Activated CD4-positive, alpha-beta T cell treated with anti-CD3 and anti-CD28 coated beads for 36 hours (primary cell): ENCODE results near the gene MYNN. TPM values are rescaled to one million over a fixed set of nuclear protein-coding genes. Genes with fewer than 3 reads are reported as not detected.
A peak's percentile ranks its signal among the peaks of the same experiment; 100 is the strongest.

Experiments used
- ATAC-seq: fragments of 200-7000 bp; cut with Tn5 transposase; one replicate; pipeline ENCODE4 v1.10.0; 2021; ENCODE audit warnings: mild to moderate bottlenecking, moderate library complexity
- CTCF ChIA-PET: fragments of 350-600 bp; sonication (Branson Sonifier 250); formaldehyde crosslinking; loops from one replicate; lab custom pipeline; 2021; ENCODE audit warnings: antibody characterized with exemption; lab: Charles Lee
- POLR2A ChIA-PET: fragments of 350-600 bp; sonication (Branson Sonifier 250); formaldehyde crosslinking; loops from one replicate; lab custom pipeline; 2021; ENCODE audit warnings: antibody characterized with exemption, inconsistent platforms; lab: Charles Lee
- DNase-seq: peaks from one replicate; pipeline ENCODE4 v3.0.0-alpha.2; 2020
- H3K27ac Mint-ChIP-seq: one replicate; pipeline ENCODE4 v1.8.0; 2021; ENCODE audit warnings: mixed read lengths
- H3K27me3 Mint-ChIP-seq: one replicate; pipeline ENCODE4 v1.8.0; 2021; ENCODE audit warnings: mixed read lengths
- H3K36me3 Mint-ChIP-seq: one replicate; pipeline ENCODE4 v1.8.0; 2021; ENCODE audit warnings: low read depth, mixed read lengths
- H3K4me1 Mint-ChIP-seq: one replicate; pipeline ENCODE4 v1.8.0; 2021; ENCODE audit warnings: mixed read lengths
- H3K4me3 Mint-ChIP-seq: one replicate; pipeline ENCODE4 v1.8.0; 2021; ENCODE audit warnings: mild to moderate bottlenecking, moderate library complexity, mixed read lengths
- H3K9me3 Mint-ChIP-seq: one replicate; pipeline ENCODE4 v1.8.0; 2021; ENCODE audit warnings: low read depth, mixed read lengths
- intact Hi-C, 2 experiments: fragments of 100-400 bp; cut with DNase I in 1 of 2; cut with micrococcal nuclease in 1 of 2; formaldehyde crosslinking; loops; one replicate each; pipeline versions ENCODE4 v1.14.2 to v1.15.1; 2022 to 2024; cut with DNase I, micrococcal nuclease
- total RNA-seq, 2 experiments: library from RNA; stranded (reverse); gene quantifications; one replicate each; pipeline ENCODE4 v1.2.3, GENCODE V29; 2021

Gene MYNN
- total RNA-seq, 2 experiments from 2014 or later = 13.6 to 14.2 TPM

GRCh38 chr3:169811631-169812331 is 38.6 kb downstream of the MYNN start:
- ChIA-PET POLR2A (no interaction called here), CTCF (interaction anchor here (0.6 to 1.6 kb wide), 6 partner anchors 19 to 554 kb away, joined by 3 to 7 read pairs (median 3); no protein-coding TSS in a partner anchor)
- intact Hi-C loops = loop anchor here (1.0 to 5.0 kb wide), 9 partner anchors 38 to 546 kb away; partner anchors contain the start of genes SEC62 (in 2 of the 2), GPR160 (in 1 of the 2), MYNN (in 1 of the 2) and PHC3 (in 1 of the 2)
- Mint-ChIP-seq H3K27me3 (peaks cover 2% of the 10 kb centered on the region), H3K4me3 (peak overlapping the region; percentile 77), H3K9me3 (peaks cover 13% of the 10 kb centered on the region), H3K27ac (no peak overlapping the region), H3K36me3 (peaks cover 10% of the 10 kb centered on the region), H3K4me1 (peaks cover 27% of the 10 kb centered on the region)
- peak; percentile 35 for DNase-seq
- peak; percentile 3 for ATAC-seq

- Mint-ChIP-seq H3K4me3 (peak within 1 kb of the TSS; percentile 77), H3K27me3 (peaks cover 2% of the 10 kb centered on the region), H3K36me3 (peaks cover 10% of the 10 kb centered on the region), H3K4me1 (peaks cover 27% of the 10 kb centered on the region), H3K9me3 (peaks cover 13% of the 10 kb centered on the region), H3K27ac (peak within 1 kb of the TSS; percentile 82)
- ATAC-seq (peak; percentile 77), DNase-seq (peak; percentile 90)
- POLR2A ChIA-PET = interaction anchor here (1.4 kb wide), 1 partner anchor 155 kb away, joined by 3 read pairs; no protein-coding TSS in a partner anchor
- intact Hi-C loops = loop anchor here (1.0 to 5.0 kb wide), 11 partner anchors 39 to 545 kb away; partner anchors contain the start of genes SEC62 (in 2 of the 2), GPR160 (in 1 of the 2), MYNN (in 1 of the 2) and PHC3 (in 1 of the 2)
- CTCF ChIA-PET = interaction anchor here (0.7 to 1.6 kb wide), 5 partner anchors 18 to 155 kb away, joined by 3 to 7 read pairs (median 3); no protein-coding TSS in a partner anchor
Measured at GRCh38 chr3:169812332-169813235, 39.4 kb downstream of the MYNN start, which contains the start of the genes LRRC34 and LRRIQ4. Gene LRRC34 (minus strand): TSS chr3:169812904. CDS start chr3:169812548, 356 bp downstream. Gene LRRIQ4 (plus strand): TSS chr3:169812870. CDS start chr3:169821922, 9,052 bp downstream.

- H3K27me3 Mint-ChIP-seq = peaks cover 4% of the 10 kb centered on the region
- ATAC-seq = peak; percentile 2
- POLR2A ChIA-PET = interaction anchor here (1.4 kb wide), 1 partner anchor 154 kb away, joined by 3 read pairs; no protein-coding TSS in a partner anchor
Measured at GRCh38 chr3:169813278-169813677, 40.1 kb downstream of the MYNN start.

GRCh38 chr3:169813757-169814517 is 40.7 kb downstream of the MYNN start:
- POLR2A ChIA-PET = interaction anchor here (1.4 kb wide), 1 partner anchor 153 kb away, joined by 3 read pairs; no protein-coding TSS in a partner anchor
- ATAC-seq (peak; percentile 84), DNase-seq (peak; percentile 89)
- Mint-ChIP-seq H3K36me3 (peaks cover 10% of the 10 kb centered on the region), H3K9me3 (peaks cover 13% of the 10 kb centered on the region), H3K27ac (peak overlapping the region; percentile 82), H3K27me3 (peaks cover 6% of the 10 kb centered on the region), H3K4me3 (peak overlapping the region; percentile 77), H3K4me1 (peaks cover 27% of the 10 kb centered on the region)
- CTCF ChIA-PET = interaction anchor here (0.6 to 1.6 kb wide), 2 partner anchors 40 to 1811 kb away, joined by 3 to 8 read pairs; partner anchors contain the start of gene MYNN
- intact Hi-C loops = loop anchor here (1.0 to 5.0 kb wide), 9 partner anchors 42 to 367 kb away; partner anchors contain the start of genes SEC62 (in 2 of the 2), GPR160 (in 1 of the 2), PHC3 (in 1 of the 2) and TERC (in 1 of the 2)

More at GRCh38 chr3:169813278-169813677, 40.1 kb downstream of the MYNN start:
- H3K36me3 Mint-ChIP-seq = peaks cover 10% of the 10 kb centered on the region
- no peak for DNase-seq
- CTCF ChIA-PET = interaction anchor here (1.1 kb wide), 2 partner anchors 49 to 155 kb away, joined by 3 read pairs; no protein-coding TSS in a partner anchor
- H3K9me3 Mint-ChIP-seq = peaks cover 13% of the 10 kb centered on the region
- intact Hi-C loops = loop anchor here (1.0 to 5.0 kb wide), 9 partner anchors 41 to 368 kb away; partner anchors contain the start of genes SEC62 (in 2 of the 2), GPR160 (in 1 of the 2), PHC3 (in 1 of the 2) and TERC (in 1 of the 2)
- H3K4me1 Mint-ChIP-seq = peaks cover 27% of the 10 kb centered on the region
- peak overlapping the region; percentile 82 for H3K27ac Mint-ChIP-seq
- H3K4me3 Mint-ChIP-seq = peak overlapping the region; percentile 77

GRCh38 chr3:169815590-169816150 is 42.5 kb downstream of the MYNN start:
- ATAC-seq (no peak), DNase-seq (no peak)
- Mint-ChIP-seq H3K9me3 (peaks cover 13% of the 10 kb centered on the region), H3K4me3 (no peak overlapping the region), H3K27me3 (peaks cover 6% of the 10 kb centered on the region), H3K27ac (no peak overlapping the region), H3K36me3 (peaks cover 10% of the 10 kb centered on the region), H3K4me1 (peaks cover 27% of the 10 kb centered on the region)
- ChIA-PET CTCF (interaction anchor here (0.7 kb wide), 1 partner anchor 47 kb away, joined by 3 read pairs; no protein-coding TSS in a partner anchor), POLR2A (no interaction called here)
- intact Hi-C loops = no loop called here

GRCh38 chr3:169818316-169818715 is 45.1 kb downstream of the MYNN start:
- POLR2A ChIA-PET = no interaction called here
- peaks cover 11% of the 10 kb centered on the region for H3K4me1 Mint-ChIP-seq
- DNase-seq (no peak), ATAC-seq (no peak)
- peaks cover 13% of the 10 kb centered on the region for H3K9me3 Mint-ChIP-seq
- no peak overlapping the region for H3K27ac Mint-ChIP-seq
- intact Hi-C loops = no loop called here
- peaks cover 10% of the 10 kb centered on the region for H3K36me3 Mint-ChIP-seq
- no peak overlapping the region for H3K4me3 Mint-ChIP-seq
- H3K27me3 Mint-ChIP-seq = peaks cover 13% of the 10 kb centered on the region
- CTCF ChIA-PET = no interaction called here

- no peak for ATAC-seq
- H3K27me3 Mint-ChIP-seq = peaks cover 14% of the 10 kb centered on the region
- ChIA-PET POLR2A (interaction anchor here (0.7 kb wide), 1 partner anchor 328 kb away, joined by 3 read pairs; no protein-coding TSS in a partner anchor), CTCF (interaction anchor here (0.9 to 1.6 kb wide), 2 partner anchors 9 to 41 kb away, joined by 3 read pairs; no protein-coding TSS in a partner anchor)
- H3K36me3 Mint-ChIP-seq = no peaks in the 10 kb centered on the region
- H3K4me3 Mint-ChIP-seq = no peak overlapping the region
- no peaks in the 10 kb centered on the region for H3K4me1 Mint-ChIP-seq
- H3K9me3 Mint-ChIP-seq = no peaks in the 10 kb centered on the region
- no peak overlapping the region for H3K27ac Mint-ChIP-seq
- intact Hi-C loops = no loop called here
- DNase-seq = no peak
Measured at GRCh38 chr3:169822091-169822490, 48.9 kb downstream of the MYNN start.

- H3K4me3 Mint-ChIP-seq = no peak overlapping the region
- no peak for DNase-seq
- no peaks in the 10 kb centered on the region for H3K4me1 Mint-ChIP-seq
- POLR2A ChIA-PET = interaction anchor here (0.5 to 0.7 kb wide), 2 partner anchors 16 to 328 kb away, joined by 3 read pairs; no protein-coding TSS in a partner anchor
- H3K27ac Mint-ChIP-seq = no peak overlapping the region
- ATAC-seq = no peak
- no peaks in the 10 kb centered on the region for H3K9me3 Mint-ChIP-seq
- H3K36me3 Mint-ChIP-seq = no peaks in the 10 kb centered on the region
- H3K27me3 Mint-ChIP-seq = peaks cover 14% of the 10 kb centered on the region
- CTCF ChIA-PET = interaction anchor here (0.6 to 1.6 kb wide), 2 partner anchors 41 to 88 kb away, joined by 3 read pairs; no protein-coding TSS in a partner anchor
- intact Hi-C loops = no loop called here
Measured at GRCh38 chr3:169822540-169822939, 49.3 kb downstream of the MYNN start.

- ATAC-seq (no peak), DNase-seq (no peak)
- Mint-ChIP-seq H3K27ac (no peak overlapping the region), H3K9me3 (no peaks in the 10 kb centered on the region), H3K4me1 (no peaks in the 10 kb centered on the region), H3K27me3 (peaks cover 14% of the 10 kb centered on the region), H3K4me3 (no peak overlapping the region), H3K36me3 (no peaks in the 10 kb centered on the region)
- intact Hi-C loops = no loop called here
- POLR2A ChIA-PET = interaction anchor here (0.5 kb wide), 1 partner anchor 16 kb away, joined by 3 read pairs; no protein-coding TSS in a partner anchor
- CTCF ChIA-PET = interaction anchor here (0.6 to 1.6 kb wide), 2 partner anchors 40 to 89 kb away, joined by 3 read pairs; no protein-coding TSS in a partner anchor
Measured at GRCh38 chr3:169822983-169823382, 49.8 kb downstream of the MYNN start.
